T-helper 17 cell (primary cell): ENCODE results near the gene STX1A. TPM values are rescaled to one million over a fixed set of nuclear protein-coding genes. Genes with fewer than 3 reads are reported as not detected.
"Not testable (repeated sequence)": the region's sequence is repeated elsewhere in the genome, so short reads cannot be mapped to it uniquely, and the experiment has no call there.

ENCODE experiments used
- ATAC-seq: fragments of 150-1000 bp; cut with Tn5 transposase; 2 replicates; pipeline ENCODE4 v1.10.0; 2021; ENCODE audit warnings: mild to moderate bottlenecking, moderate library complexity
- DNase-seq, 3 donors: peaks; one replicate each; pipeline versions ENCODE4 v3.0.0 to v3.0.0-alpha.2; 2020 to 2021
- H3K9me3 ChIP-seq: one replicate; pipeline ENCODE4 v1.7.0; 2013; ENCODE audit warnings: low read length, mild to moderate bottlenecking; ENCODE audit not compliant: control insufficient read depth, poor library complexity, severe bottlenecking
- H3K27ac Mint-ChIP-seq: one replicate; pipeline ENCODE4 v1.8.0; 2022; ENCODE audit warnings: mild to moderate bottlenecking, moderate library complexity, mixed read lengths
- H3K27me3 Mint-ChIP-seq: one replicate; pipeline ENCODE4 v1.8.0; 2022; ENCODE audit warnings: mixed read lengths
- H3K36me3 Mint-ChIP-seq: one replicate; pipeline ENCODE4 v1.8.0; 2022; ENCODE audit warnings: low read depth, mixed read lengths
- H3K4me1 Mint-ChIP-seq: one replicate; pipeline ENCODE4 v1.8.0; 2022; ENCODE audit warnings: mild to moderate bottlenecking, mixed read lengths
- H3K4me3 Mint-ChIP-seq: one replicate; pipeline ENCODE4 v1.8.0; 2022; ENCODE audit warnings: mild to moderate bottlenecking, moderate library complexity, mixed read lengths
- total RNA-seq, 4 donors: library from RNA in 2 of 4; stranded (reverse) in 2 of 4; gene quantifications; one replicate each; pipeline ENCODE4 v1.2.3 and lab custom pipeline; 2022 to 2026

The STX1A gene
- total RNA-seq, 2 donors from 2014 or later = 18.4 to 21.2 TPM

DNA sequence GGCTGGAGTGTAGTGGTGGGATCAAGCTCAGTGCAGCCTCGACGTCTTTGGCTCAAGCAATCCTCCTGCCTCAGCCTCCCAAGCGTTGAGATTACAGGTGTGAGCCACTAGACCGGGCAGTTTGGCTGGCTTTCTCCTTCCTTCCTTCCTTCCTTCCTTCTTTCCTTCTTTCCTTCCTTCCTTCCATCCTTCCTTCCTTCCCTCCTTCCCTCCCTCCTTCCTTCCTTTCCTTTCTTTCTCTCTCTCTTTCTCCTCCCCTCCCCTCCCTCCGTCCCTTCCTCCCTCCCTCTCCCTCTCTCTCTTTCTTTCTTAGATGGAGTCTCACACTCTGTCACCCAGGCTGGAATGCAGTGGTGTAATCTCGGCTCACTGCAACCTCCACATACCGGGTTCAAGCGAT lies 59.5 kb downstream of the STX1A start:
- H3K9me3 ChIP-seq = peaks cover 6% of the 10 kb centered on the region
- no peak for DNase-seq
- no peak overlapping the region for H3K4me3 Mint-ChIP-seq
- H3K27me3 Mint-ChIP-seq = peaks cover 43% of the 10 kb centered on the region
- H3K36me3 Mint-ChIP-seq = no peaks in the 10 kb centered on the region
- H3K27ac Mint-ChIP-seq = no peak overlapping the region
- H3K4me1 Mint-ChIP-seq = peaks cover 2% of the 10 kb centered on the region
- no peak for ATAC-seq

DNA sequence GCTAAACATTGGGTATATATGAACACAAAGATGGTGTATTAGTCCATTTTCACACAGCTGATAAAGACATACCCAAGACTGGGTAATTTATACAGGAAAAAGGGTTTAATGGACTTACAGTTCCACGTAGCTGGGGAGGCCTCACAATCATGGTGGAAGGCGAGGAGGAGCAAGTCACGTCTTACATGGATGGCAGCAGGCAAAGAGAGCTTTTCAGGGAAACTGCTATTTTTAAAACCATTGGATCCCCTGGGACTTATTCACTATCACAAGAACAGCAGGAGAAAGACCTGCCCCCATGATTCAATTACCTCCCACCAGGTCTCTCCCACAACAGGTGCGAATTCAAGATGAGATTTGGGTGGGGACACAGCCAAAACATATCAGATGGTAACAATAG lies 64.2 kb downstream of the STX1A start:
- H3K27me3 Mint-ChIP-seq = peaks cover 34% of the 10 kb centered on the region

DNA sequence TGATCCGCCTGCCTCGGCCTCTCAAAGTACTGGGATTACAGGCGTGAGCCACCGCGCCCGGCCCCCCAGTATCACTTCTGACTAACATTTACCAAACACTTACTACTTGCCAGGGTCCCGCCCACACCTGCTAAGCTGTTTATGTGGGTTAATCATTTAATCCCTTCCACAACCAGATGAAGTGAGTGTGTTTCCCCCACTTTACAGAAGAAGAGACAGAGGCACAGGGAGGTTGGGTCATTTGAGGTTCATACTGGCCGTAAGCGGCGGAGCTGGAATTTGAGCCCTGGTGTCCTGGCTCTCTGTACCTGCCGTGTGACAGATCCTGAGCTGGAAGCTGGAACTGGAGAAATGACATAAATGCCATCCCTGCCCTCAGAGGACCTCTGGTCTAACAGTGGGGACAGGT lies 66.9 kb downstream of the STX1A start:
- H3K27me3 Mint-ChIP-seq = peaks cover 56% of the 10 kb centered on the region
- H3K9me3 ChIP-seq = no peaks in the 10 kb centered on the region
- DNase-seq = no peak
- no peak for ATAC-seq
- H3K4me3 Mint-ChIP-seq = no peak overlapping the region
- H3K27ac Mint-ChIP-seq = no peak overlapping the region
- H3K36me3 Mint-ChIP-seq = peaks cover 15% of the 10 kb centered on the region
- peaks cover 17% of the 10 kb centered on the region for H3K4me1 Mint-ChIP-seq

More for the DNA sequence above, 64.2 kb downstream of the STX1A start:
- not testable (repeated sequence) for H3K4me1 Mint-ChIP-seq, H3K9me3 ChIP-seq, ATAC-seq, H3K27ac Mint-ChIP-seq, DNase-seq, H3K36me3 Mint-ChIP-seq, H3K4me3 Mint-ChIP-seq

DNA sequence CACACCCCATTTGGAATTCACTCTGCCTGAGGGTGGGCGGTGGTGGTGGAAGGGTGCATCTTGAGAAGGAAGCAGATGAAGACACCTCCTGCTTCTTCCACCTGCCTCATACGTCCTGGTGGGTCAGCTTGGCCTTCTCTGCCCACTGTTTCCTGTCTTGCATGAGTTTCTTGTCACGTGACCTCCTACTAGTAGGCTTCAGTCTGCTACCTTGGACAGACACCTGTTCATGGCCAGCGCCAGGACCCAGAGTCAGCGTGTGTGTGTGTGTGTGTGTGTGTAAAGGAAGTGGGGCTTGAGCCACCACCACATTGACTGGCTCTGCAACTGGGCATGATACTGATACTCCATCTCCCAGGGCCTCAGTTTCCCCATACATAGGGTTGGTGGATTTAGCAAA lies 68.9 kb downstream of the STX1A start:
- Mint-ChIP-seq H3K36me3 (peaks cover 15% of the 10 kb centered on the region), H3K27ac (no peak overlapping the region), H3K27me3 (peaks cover 70% of the 10 kb centered on the region), H3K4me1 (peaks cover 17% of the 10 kb centered on the region), H3K4me3 (no peak overlapping the region)
- no peaks in the 10 kb centered on the region for H3K9me3 ChIP-seq
- ATAC-seq (no peak), DNase-seq (no peak)

DNA sequence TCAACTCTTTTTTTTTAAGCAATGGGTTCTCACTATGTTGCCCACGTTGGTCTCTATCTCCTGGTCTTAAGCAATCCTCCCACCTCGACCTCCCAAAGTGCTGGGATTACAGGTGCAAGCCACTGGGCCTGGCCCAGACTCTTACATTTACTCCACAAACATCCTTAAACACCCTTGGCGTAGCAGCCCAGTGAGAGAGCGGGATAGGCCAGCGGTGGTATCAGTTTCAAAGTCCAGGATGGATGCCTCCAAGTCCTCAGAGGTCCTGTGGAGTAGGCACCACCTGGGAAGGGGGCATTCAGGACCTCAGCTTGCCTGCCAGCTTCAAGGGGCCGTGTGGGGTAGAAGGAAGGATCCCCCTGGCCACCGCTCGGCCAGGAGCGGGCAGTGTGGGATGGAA lies 69.9 kb downstream of the STX1A start:
- Mint-ChIP-seq H3K27me3 (peaks cover 74% of the 10 kb centered on the region), H3K27ac (peak overlapping the region; percentile 47), H3K4me3 (peak overlapping the region; percentile 85), H3K4me1 (peaks cover 17% of the 10 kb centered on the region), H3K36me3 (peaks cover 15% of the 10 kb centered on the region)
- ATAC-seq (no peak), DNase-seq (no peak)
- no peaks in the 10 kb centered on the region for H3K9me3 ChIP-seq

Other genes with a start within 250 kb of the STX1A start
- gene BAZ1B, start 197.4 kb downstream of the STX1A start, total RNA-seq = 10 to 100 TPM; 51.2 to 52.6 TPM
- 100 to 1,000 TPM; 112 to 116 TPM for gene BCL7B, start 162.0 kb downstream of the STX1A start, total RNA-seq
- 10 to 100 TPM; 15.3 to 22.9 TPM for gene TBL2, start 141.1 kb downstream of the STX1A start, total RNA-seq
- gene MLXIPL, start 95.1 kb downstream of the STX1A start, total RNA-seq = not detected
- gene VPS37D, start 51.8 kb downstream of the STX1A start, total RNA-seq = under 1 TPM in 1 of 2 donors, not detected in 1; 0.76 TPM
- 10 to 100 TPM; 10.6 to 11.5 TPM for gene DNAJC30, start 36.2 kb downstream of the STX1A start, total RNA-seq
- 10 to 100 TPM; 96.0 to 98.0 TPM for gene BUD23, start 36.1 kb downstream of the STX1A start, total RNA-seq
- 10 to 100 TPM; 14.0 to 15.1 TPM for gene ABHD11, start 19.1 kb upstream of the STX1A start, total RNA-seq
- not detected for gene CLDN3, start 50.6 kb upstream of the STX1A start, total RNA-seq
- under 1 TPM; 0.17 to 0.23 TPM for gene CLDN4, start 111.3 kb upstream of the STX1A start, total RNA-seq
- gene METTL27, start 122.8 kb upstream of the STX1A start, total RNA-seq = under 1 TPM; 0.73 to 0.85 TPM
- not detected for gene TMEM270, start 141.5 kb upstream of the STX1A start, total RNA-seq